ENCODE measurements around the gene HEXD.

The HEXD gene

GRCh38 chr17:82474223-82475010 is 56.3 kb downstream of the HEXD start:
- no peak overlapping the region for H3K4me3 ChIP-seq (ENCODE audit: control insufficient read depth, low read depth, low read length)
- no peak for DNase-seq (ENCODE audit: low read depth)
- TF ChIP-seq, protein P1, sequence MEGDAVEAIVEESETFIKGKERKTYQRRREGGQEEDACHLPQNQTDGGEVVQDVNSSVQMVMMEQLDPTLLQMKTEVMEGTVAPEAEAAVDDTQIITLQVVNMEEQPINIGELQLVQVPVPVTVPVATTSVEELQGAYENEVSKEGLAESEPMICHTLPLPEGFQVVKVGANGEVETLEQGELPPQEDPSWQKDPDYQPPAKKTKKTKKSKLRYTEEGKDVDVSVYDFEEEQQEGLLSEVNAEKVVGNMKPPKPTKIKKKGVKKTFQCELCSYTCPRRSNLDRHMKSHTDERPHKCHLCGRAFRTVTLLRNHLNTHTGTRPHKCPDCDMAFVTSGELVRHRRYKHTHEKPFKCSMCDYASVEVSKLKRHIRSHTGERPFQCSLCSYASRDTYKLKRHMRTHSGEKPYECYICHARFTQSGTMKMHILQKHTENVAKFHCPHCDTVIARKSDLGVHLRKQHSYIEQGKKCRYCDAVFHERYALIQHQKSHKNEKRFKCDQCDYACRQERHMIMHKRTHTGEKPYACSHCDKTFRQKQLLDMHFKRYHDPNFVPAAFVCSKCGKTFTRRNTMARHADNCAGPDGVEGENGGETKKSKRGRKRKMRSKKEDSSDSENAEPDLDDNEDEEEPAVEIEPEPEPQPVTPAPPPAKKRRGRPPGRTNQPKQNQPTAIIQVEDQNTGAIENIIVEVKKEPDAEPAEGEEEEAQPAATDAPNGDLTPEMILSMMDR (conservative IDR thresholded peaks at IDR 0.05; ENCODE audit: control insufficient read depth, insufficient read depth, low read depth, low read length), result no peak

DNA sequence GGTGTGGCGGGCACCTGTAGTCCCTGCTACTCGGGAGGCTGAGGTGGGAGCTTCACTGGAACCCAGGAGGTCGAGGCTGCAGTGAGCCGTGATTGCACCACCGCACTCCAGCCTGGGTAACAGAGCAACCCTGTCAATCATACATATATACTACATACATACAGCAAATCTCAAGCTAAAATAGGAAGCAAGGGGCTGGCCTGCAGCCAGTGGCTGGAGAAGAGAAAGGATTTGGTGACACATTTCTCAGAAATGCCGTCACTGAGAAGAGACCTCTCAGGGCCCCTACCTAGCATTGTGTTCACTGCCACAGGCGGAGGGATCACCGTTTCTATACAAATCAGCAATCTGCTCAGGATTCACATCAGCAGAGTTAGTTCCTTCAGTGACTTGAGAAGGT is 57.3 kb downstream of the HEXD start:
- no peak overlapping the region for H3K4me3 ChIP-seq (ENCODE audit: control insufficient read depth, low read depth, low read length)
- DNase-seq (ENCODE audit: low read depth), result no peak
- TF ChIP-seq, protein P1 (conservative IDR thresholded peaks at IDR 0.05; ENCODE audit: control insufficient read depth, insufficient read depth, low read depth, low read length), result no peak

GRCh38 chr17:82477934-82478333 is 59.8 kb downstream of the HEXD start:
- DNase-seq (ENCODE audit: low read depth), result no peak
- TF ChIP-seq, protein P1 (conservative IDR thresholded peaks at IDR 0.05; ENCODE audit: control insufficient read depth, insufficient read depth, low read depth, low read length), result no peak
- H3K4me3 ChIP-seq (ENCODE audit: control insufficient read depth, low read depth, low read length), result no peak overlapping the region

DNA sequence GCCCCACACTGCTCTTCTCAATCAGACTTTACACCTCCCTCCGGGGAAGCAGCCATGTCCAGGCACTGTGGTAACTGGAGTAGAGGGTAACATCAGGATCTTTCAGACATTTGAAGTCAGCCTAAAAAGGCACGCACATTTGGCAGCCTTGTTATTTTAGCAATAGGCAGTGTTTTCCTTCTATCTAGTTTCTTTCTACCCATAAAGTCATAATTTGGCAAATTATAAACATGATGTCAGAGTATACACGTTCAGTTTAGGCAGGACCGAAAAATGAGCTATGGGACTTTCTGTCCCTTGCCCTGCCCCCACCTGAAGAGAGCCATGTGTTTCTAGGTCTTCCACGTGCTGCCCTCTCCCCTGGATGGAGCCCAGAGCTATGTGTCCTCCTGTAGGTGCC is 61.5 kb downstream of the HEXD start:
- no peak overlapping the region for H3K4me3 ChIP-seq (ENCODE audit: control insufficient read depth, low read depth, low read length)
- TF ChIP-seq, protein P1 (conservative IDR thresholded peaks at IDR 0.05; ENCODE audit: control insufficient read depth, insufficient read depth, low read depth, low read length), result no peak
- DNase-seq (ENCODE audit: low read depth), result no peak

- H3K4me3 ChIP-seq (ENCODE audit: control insufficient read depth, low read depth, low read length), result no peak overlapping the region
- TF ChIP-seq, protein P1 (conservative IDR thresholded peaks at IDR 0.05; ENCODE audit: control insufficient read depth, insufficient read depth, low read depth, low read length), result no peak
Measured at GRCh38 chr17:82480318-82480717, 62.2 kb downstream of the HEXD start.

DNA sequence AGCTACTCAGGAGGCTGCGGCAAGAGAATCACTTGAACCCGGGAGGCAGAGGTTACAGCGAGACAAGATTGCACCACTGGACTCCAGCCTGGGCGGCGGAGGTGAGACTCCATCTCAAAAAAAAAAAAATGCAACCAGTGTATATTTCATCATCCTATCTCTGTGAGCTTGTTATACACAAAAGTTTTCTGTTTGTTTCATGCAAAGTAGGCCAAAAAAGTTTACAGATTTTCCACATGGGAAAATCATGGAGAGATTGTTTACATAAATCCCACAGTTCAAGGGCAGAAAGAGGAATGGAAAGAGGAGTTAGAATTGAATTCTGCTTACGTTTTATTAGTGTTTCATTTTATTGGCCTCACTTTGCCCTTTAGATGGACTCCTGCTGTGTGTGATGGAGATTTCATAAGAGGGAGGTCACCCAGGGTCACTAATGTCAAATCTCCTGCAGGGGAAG is 65.1 kb downstream of the HEXD start:
- DNase-seq (ENCODE audit: low read depth), result no peak

More at GRCh38 chr17:82480318-82480717, 62.2 kb downstream of the HEXD start:
- DNase-seq (ENCODE audit: low read depth), result no peak

More for the DNA sequence above, 65.1 kb downstream of the HEXD start:
- no peak overlapping the region for H3K4me3 ChIP-seq (ENCODE audit: control insufficient read depth, low read depth, low read length)
- TF ChIP-seq, protein P1 (conservative IDR thresholded peaks at IDR 0.05; ENCODE audit: control insufficient read depth, insufficient read depth, low read depth, low read length), result no peak

Measured in fibroblast of mammary gland (primary cell).